ENCODE measurements around the gene SH3BGRL. TPM values are rescaled to one million over a fixed set of nuclear protein-coding genes. Genes with fewer than 3 reads are reported as not detected.

The SH3BGRL gene
- total RNA-seq, 1 donor from 2014 or later: 50.5 TPM

DNA sequence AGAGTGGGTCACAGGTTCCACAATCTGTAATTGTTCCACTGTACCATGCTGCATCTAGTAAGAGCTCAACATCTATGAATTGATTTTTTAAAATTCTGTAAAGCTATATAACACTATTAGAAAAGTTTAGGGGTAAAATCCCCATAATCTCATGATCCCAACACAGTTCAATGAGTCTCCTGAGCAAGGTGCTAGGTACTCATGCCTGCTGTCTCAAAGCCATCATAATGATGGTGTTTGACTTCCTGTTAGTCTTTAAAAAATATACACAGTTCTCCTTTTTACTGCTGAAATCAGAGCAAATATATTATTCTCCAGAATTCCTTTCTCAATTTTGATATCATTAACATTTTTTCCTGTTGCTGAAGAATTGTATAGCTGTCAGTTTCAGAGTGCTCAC lies 55.9 kb downstream of the SH3BGRL start:
- H3K4me3 ChIP-seq (ENCODE audit: low read depth, low read length): no peak overlapping the region
- TF ChIP-seq, protein P1, sequence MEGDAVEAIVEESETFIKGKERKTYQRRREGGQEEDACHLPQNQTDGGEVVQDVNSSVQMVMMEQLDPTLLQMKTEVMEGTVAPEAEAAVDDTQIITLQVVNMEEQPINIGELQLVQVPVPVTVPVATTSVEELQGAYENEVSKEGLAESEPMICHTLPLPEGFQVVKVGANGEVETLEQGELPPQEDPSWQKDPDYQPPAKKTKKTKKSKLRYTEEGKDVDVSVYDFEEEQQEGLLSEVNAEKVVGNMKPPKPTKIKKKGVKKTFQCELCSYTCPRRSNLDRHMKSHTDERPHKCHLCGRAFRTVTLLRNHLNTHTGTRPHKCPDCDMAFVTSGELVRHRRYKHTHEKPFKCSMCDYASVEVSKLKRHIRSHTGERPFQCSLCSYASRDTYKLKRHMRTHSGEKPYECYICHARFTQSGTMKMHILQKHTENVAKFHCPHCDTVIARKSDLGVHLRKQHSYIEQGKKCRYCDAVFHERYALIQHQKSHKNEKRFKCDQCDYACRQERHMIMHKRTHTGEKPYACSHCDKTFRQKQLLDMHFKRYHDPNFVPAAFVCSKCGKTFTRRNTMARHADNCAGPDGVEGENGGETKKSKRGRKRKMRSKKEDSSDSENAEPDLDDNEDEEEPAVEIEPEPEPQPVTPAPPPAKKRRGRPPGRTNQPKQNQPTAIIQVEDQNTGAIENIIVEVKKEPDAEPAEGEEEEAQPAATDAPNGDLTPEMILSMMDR (conservative IDR thresholded peaks at IDR 0.05; ENCODE audit: low read depth, low read length): no peak
- DNase-seq (ENCODE audit: low read depth): no peak

DNA sequence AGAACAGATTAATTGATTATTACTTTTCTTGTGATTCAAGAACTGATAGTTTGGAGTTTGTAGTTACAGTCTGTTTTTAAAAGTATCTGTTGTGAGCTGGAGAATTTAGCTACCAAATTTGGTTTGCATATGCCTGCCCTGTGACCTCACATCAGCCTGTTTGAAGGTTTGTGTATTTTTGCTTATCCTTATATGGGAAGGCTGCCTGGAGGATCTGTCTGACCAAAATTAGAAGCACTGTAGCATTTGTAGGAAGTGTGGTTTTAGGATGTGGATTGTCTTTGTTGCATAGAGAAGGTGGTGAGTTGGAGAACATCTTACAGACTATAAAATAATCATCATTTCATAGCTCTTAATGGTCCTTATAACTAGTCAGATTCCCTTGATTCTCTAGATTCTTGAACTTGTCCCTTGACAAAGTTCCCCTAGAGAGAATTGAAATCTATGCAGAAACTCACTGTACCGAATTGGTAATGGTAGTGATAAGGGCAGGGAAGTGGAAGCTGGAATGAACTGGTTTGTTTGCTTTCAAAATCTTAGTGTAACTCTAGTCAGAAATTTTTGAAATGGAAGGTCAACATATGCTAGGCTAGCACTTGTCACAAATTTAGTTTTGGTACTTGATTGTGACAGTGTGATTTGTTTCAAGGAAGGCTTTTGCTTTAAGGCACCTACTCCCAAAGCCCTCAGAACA lies 57.3 kb downstream of the SH3BGRL start:
- H3K4me3 ChIP-seq (ENCODE audit: low read depth, low read length): no peak overlapping the region
- TF ChIP-seq, protein P1 (conservative IDR thresholded peaks at IDR 0.05; ENCODE audit: low read depth, low read length): no peak
- DNase-seq (ENCODE audit: low read depth): no peak

DNA sequence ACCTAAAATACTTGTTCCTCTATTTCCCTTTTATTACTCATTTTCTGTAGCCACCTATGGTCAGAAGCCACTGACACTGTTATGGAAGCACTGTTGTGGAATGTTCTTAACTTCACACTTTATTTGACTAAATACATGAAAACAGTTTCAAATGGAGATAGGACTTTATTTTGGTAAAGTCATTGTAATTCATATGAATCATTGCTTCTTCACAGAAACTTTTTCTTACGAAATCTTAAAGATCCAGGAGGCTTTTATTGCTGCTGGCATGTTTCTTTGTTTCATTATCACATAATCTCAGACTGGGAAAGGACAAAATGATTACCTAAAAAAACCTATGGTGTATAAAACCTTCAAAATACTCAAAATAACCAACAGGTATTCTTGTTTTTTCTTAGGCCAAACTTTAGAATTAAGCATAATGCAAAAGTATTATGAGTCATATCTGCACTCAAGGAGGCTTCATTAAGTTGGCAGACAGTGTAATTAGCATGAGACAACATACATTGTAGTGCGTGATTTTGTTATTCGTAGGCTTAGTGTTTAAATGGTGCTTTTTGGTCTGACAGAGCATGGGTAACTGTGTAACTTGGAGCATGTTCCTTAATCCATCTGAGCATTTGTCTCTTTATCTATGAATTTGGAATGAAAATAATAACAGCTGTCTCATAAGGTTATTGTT lies 58.0 kb downstream of the SH3BGRL start:
- DNase-seq (ENCODE audit: low read depth): no peak
- H3K4me3 ChIP-seq (ENCODE audit: low read depth, low read length): no peak overlapping the region
- TF ChIP-seq, protein P1 (conservative IDR thresholded peaks at IDR 0.05; ENCODE audit: low read depth, low read length): no peak

DNA sequence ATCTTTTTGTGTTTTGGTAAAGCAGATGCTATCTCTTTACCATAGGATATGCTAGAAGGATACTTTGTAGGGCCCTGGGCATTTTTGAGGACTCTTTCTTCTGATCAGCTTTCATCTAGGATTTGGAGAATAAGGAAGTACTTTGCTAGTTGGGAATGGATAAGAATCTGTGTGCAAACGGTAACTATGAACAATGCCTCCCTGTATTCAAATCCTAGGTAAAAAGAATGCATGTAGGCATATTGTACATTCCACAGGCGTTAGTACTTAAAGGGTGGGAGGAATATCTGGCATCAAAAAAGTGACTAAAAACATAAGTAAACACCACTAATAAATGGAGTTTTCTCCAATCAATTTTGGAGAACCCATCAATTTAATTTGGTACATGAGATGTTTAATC lies 59.7 kb downstream of the SH3BGRL start:
- H3K4me3 ChIP-seq (ENCODE audit: low read depth, low read length): no peak overlapping the region
- no peak for DNase-seq (ENCODE audit: low read depth)
- TF ChIP-seq, protein P1 (conservative IDR thresholded peaks at IDR 0.05; ENCODE audit: low read depth, low read length): no peak

DNA sequence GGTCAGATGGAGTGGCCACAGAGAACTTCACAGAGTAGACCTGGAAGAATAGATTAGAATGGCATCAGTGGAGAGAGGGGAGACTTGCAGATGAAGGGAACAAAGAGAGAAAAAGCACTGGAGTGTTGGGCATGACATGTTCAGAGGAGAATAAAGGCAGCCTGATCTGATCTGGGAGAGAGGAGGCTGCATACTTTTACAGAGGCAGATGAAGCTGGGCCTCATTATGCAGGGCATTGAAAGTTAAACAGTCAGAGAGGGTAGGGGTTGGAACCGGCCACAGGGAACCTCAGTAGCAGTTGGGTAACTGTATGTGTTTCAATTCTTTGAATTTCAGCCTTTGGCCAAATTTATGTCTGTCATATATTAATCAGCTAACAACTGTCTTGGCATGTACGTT lies 61.2 kb downstream of the SH3BGRL start:
- no peak overlapping the region for H3K4me3 ChIP-seq (ENCODE audit: low read depth, low read length)
- TF ChIP-seq, protein P1 (conservative IDR thresholded peaks at IDR 0.05; ENCODE audit: low read depth, low read length): no peak
- no peak for DNase-seq (ENCODE audit: low read depth)

DNA sequence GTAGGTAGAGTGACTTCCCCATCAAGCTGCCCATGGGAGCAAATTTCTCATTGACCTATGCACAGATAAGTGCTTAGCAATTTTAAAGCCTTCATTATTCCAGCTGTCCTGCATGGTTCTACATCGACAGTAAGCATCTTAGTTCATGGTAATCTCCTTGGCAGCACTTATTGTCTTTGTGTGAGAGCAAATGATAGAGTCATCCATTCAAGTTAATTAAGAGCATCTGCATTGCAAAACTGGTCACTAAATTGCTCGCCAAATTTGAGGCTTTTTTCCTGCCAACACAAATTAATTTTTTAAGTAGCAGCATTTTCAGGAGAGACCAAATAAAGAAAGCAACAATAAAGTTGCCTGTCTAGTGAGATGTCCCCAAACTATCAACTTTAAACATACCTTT lies 76.7 kb downstream of the SH3BGRL start:
- DNase-seq (ENCODE audit: low read depth): no peak
- H3K4me3 ChIP-seq (ENCODE audit: low read depth, low read length): no peak overlapping the region
- TF ChIP-seq, protein P1 (conservative IDR thresholded peaks at IDR 0.05; ENCODE audit: low read depth, low read length): no peak

DNA sequence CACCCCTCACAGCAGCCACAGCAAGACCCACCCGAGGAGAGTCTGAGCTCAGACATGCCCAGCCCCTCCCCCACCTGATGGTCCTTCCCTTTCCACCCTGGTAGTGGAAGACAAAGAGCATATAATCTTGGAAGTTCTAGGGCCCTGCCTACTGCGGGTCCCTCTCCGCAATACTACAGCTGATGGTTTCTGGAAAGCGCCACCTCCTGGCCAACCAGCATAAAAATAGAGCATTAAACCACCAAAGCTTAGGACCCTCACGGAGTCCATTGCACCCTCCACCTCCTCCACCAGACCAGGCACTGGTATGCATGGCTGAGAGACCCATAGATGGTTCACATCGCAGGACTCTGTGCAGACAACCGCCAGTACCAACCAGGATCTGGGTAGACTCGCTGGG lies 78.2 kb downstream of the SH3BGRL start:
- TF ChIP-seq, protein P1 (conservative IDR thresholded peaks at IDR 0.05; ENCODE audit: low read depth, low read length): peak; percentile 26
- no peak overlapping the region for H3K4me3 ChIP-seq (ENCODE audit: low read depth, low read length)
- no peak for DNase-seq (ENCODE audit: low read depth)
